ENCODE results near the gene DOC2B.
"Not testable (repeated sequence)": the region's sequence is repeated elsewhere in the genome, so short reads cannot be mapped to it uniquely, and the experiment has no call there.

Gene DOC2B

DNA sequence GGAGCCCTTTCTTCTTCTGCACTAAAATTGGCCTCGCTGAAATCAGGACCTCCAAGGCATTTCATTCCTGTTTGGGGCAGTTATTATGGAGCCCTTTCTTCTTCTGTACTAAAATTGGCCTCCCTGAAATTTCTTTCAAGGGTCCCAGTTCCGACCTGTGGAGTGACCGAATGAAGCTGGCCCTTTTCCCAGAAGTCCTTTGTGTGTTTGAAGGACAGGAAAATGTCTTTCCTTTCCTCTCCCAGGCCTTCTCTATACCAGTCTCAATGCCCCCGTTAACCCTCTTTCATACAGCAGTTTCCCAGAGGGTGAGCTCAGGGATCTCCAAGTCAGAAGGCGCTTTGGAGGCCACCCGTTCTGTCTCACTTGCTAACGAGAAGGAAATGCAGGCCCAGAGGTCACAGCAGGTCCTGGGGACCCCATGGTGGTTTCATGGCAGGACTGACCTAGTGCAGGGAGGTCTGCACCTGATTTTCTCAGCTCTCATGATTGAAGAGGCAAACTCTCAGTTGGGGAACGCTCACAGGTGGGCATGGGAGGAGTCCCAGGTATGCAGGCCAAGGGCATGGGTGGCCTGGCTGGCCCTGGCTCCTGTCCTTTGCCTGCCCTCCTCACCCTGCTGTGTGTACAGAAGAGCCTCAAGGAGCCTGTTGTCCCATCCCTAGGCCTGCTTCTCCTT is 37.1 kb upstream of the DOC2B start:
- TF ChIP-seq L3MBTL2 (conservative IDR thresholded peaks at IDR 0.05) (no peak), FOXK2 (IDR thresholded peaks at IDR 0.05) (no peak), ZNF384 (IDR thresholded peaks at IDR 0.05) (no peak), SP1 (IDR thresholded peaks at IDR 0.05) (no peak), FOXA1 (IDR thresholded peaks at IDR 0.05) (no peak), ARNT (IDR thresholded peaks at IDR 0.05) (no peak), FOXM1 (IDR thresholded peaks at IDR 0.05; ENCODE audit: borderline replicate concordance) (no peak)
- TF ChIP-seq, protein P1, sequence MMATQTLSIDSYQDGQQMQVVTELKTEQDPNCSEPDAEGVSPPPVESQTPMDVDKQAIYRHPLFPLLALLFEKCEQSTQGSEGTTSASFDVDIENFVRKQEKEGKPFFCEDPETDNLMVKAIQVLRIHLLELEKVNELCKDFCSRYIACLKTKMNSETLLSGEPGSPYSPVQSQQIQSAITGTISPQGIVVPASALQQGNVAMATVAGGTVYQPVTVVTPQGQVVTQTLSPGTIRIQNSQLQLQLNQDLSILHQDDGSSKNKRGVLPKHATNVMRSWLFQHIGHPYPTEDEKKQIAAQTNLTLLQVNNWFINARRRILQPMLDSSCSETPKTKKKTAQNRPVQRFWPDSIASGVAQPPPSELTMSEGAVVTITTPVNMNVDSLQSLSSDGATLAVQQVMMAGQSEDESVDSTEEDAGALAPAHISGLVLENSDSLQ (IDR thresholded peaks at IDR 0.05), result no peak
- POLR2A ChIA-PET, result no interaction called here
- DNase-seq (ENCODE audit: extremely low spot score), result no peak
- CTCF ChIA-PET, result no interaction called here

DNA sequence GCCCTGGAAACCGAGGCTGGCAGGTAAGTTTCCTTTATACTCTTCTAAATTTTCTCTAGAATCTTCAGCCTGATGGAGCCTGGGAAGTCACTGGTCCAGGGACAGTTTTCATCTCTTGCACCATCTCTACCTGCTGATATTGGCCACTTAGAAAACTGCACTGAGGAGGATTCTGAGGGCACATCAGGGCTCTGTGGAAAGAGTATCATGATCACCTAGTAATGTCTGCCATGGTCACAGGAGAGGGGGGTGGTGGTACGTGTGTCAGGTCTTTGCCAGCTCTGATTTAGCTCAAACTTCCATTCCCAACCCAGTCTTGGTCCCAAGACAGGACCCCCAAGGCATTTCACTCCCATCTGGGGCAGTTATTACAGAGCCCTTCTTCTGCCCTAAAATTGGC is 35.2 kb upstream of the DOC2B start:
- CTCF ChIA-PET, result interaction anchor here (0.5 kb wide), 1 partner anchor 43 kb away, joined by 3 read pairs; no protein-coding TSS in a partner anchor

DNA sequence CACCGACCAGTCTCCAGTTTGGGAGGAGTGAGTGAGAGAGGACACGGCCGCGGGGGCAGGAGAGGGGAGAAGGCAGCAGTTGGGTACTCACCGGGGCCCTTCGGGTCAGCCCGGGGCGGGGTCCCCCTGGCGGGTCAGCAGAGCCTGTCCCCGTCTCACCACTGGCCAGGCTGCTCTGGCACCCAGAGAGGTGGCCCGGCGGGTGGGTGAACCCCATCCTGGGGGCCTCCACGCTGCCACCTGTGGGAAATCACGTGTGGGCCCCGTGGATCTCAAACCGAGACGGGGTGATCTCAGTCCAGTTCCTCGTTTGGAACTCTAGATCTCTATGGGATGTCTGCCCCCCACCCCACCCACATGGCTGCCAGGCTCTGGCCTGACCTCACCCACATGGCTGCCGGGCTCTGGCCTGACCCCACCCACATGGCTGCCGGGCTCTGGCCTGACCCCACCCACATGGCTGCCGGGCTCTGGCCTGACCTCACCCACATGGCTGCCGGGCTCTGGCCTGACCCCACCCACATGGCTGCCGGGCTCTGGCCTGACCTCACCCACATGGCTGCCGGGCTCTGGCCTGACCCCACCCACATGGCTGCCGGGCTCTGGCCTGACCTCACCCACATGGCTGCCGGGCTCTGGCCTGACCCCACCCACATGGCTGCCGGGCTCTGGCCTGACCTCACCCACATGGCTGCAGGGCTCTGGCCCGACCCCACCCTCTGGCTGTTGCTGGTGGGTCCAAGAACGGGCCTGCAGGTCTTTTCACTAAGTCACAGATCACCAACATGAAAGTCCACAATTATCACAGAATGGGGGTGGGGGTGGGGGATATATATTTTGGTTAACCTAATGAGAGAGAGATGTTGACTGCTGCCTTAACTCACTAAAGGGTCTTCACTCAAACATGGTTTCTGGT is 34.4 kb upstream of the DOC2B start:
- CTCF ChIA-PET, result interaction anchor here (0.5 kb wide), 1 partner anchor 42 kb away, joined by 3 read pairs; no protein-coding TSS in a partner anchor
- POLR2A ChIA-PET; DNase-seq (ENCODE audit: extremely low spot score): not testable (repeated sequence)

More for the DNA sequence above, 35.2 kb upstream of the DOC2B start:
- TF ChIP-seq FOXM1 (IDR thresholded peaks at IDR 0.05; ENCODE audit: borderline replicate concordance) (no peak), TARDBP (IDR thresholded peaks at IDR 0.05) (no peak), ELF4 (IDR thresholded peaks at IDR 0.05) (no peak), HDGF (IDR thresholded peaks at IDR 0.05; ENCODE audit: borderline replicate concordance) (no peak), SP1 (IDR thresholded peaks at IDR 0.05) (no peak), L3MBTL2 (conservative IDR thresholded peaks at IDR 0.05) (no peak), NFRKB (IDR thresholded peaks at IDR 0.05) (no peak), CTBP1 (IDR thresholded peaks at IDR 0.05; ENCODE audit: borderline replicate concordance) (no peak), LEF1 (IDR thresholded peaks at IDR 0.05; ENCODE audit: borderline replicate concordance) (no peak), BHLHE40 (IDR thresholded peaks at IDR 0.05; ENCODE audit: borderline replicate concordance) (no peak), ARNT (IDR thresholded peaks at IDR 0.05) (no peak), FOXA1 (IDR thresholded peaks at IDR 0.05) (no peak), ZNF384 (IDR thresholded peaks at IDR 0.05) (no peak), FOXK2 (IDR thresholded peaks at IDR 0.05) (no peak)
- TF ChIP-seq, protein P1 (IDR thresholded peaks at IDR 0.05), result no peak
- no peak for DNase-seq (ENCODE audit: extremely low spot score)
- POLR2A ChIA-PET, result no interaction called here

DNA sequence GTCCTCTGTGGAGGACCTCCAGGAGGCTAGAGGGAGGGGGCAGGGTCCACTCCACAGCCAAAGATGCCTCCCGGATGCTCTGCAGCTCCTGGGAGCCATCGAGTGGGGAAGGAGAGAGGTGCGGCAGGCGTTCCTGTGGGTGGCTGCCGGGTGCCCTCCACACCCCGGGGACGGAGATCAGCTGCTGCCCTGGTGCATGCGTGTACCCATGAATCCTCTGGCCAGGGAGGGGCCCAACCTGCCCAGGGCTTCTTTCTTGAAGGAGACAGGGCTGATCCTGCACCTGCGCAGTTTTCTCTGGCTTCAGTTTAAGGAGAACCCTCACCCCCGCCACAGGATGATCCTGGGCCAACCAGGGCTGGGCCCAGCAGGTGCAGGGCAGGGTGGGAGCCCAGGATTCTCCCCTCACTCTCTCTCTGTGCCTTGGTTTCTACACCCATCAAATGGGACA is 33.5 kb upstream of the DOC2B start:
- CTCF ChIA-PET, result no interaction called here
- POLR2A ChIA-PET, result no interaction called here
- DNase-seq (ENCODE audit: extremely low spot score), result no peak
- TF ChIP-seq LEF1 (IDR thresholded peaks at IDR 0.05; ENCODE audit: borderline replicate concordance), result no peak
- no peak for TF ChIP-seq BHLHE40 (IDR thresholded peaks at IDR 0.05; ENCODE audit: borderline replicate concordance)
- no peak for TF ChIP-seq CTBP1 (IDR thresholded peaks at IDR 0.05; ENCODE audit: borderline replicate concordance)

DNA sequence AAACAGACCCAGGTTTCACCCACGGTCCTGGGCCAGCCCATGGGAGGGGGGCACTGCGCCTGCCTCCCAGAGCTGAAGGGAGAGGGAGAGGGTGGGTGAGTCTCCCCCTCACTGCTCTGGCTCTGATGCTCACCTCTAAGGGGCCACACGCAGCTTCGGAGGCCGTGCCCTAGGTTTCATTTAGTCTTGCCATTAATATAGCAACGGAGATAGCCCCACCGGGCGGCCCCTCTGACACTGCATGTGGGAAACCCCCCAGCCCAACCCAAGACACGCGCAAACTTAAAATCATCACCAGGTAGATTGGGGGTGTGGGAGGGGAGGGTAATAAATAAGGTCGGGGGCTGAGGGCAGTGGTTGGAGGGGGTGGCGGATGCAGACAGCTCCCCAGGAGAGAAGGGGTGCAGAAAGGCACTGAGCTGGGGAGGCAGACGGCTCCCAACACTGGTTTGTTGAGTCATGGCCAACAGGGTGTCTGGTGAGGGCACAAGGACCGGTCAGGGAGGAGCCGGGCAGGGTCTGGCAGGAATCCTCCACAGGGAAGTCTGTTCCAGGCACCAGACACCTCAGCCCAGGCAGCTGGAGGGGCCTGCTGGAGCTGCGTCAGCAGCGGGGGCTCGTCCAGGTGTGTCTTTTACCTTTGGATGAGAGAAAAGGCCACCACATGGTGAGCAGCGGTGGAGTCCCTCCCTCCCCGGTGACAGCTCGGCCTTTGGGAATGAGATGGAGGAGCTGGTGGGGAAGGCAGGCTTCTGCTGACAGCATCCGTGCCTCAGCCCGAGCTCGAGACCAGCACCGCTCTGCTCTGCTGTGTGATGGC is 32.0 kb upstream of the DOC2B start:
- no peak for DNase-seq (ENCODE audit: extremely low spot score)
- ChIA-PET CTCF (no interaction called here), POLR2A (no interaction called here)
- TF ChIP-seq L3MBTL2 (conservative IDR thresholded peaks at IDR 0.05) (no peak), BHLHE40 (IDR thresholded peaks at IDR 0.05; ENCODE audit: borderline replicate concordance) (no peak), TARDBP (IDR thresholded peaks at IDR 0.05) (no peak), LEF1 (IDR thresholded peaks at IDR 0.05; ENCODE audit: borderline replicate concordance) (no peak), CTBP1 (IDR thresholded peaks at IDR 0.05; ENCODE audit: borderline replicate concordance) (no peak), ARNT (IDR thresholded peaks at IDR 0.05) (no peak), ELF4 (IDR thresholded peaks at IDR 0.05) (no peak), FOXM1 (IDR thresholded peaks at IDR 0.05; ENCODE audit: borderline replicate concordance) (no peak), NFRKB (IDR thresholded peaks at IDR 0.05) (no peak), HDGF (IDR thresholded peaks at IDR 0.05; ENCODE audit: borderline replicate concordance) (no peak), ZNF384 (IDR thresholded peaks at IDR 0.05) (no peak), SP1 (IDR thresholded peaks at IDR 0.05) (no peak)
- TF ChIP-seq, protein P1 (IDR thresholded peaks at IDR 0.05), result no peak

DNA sequence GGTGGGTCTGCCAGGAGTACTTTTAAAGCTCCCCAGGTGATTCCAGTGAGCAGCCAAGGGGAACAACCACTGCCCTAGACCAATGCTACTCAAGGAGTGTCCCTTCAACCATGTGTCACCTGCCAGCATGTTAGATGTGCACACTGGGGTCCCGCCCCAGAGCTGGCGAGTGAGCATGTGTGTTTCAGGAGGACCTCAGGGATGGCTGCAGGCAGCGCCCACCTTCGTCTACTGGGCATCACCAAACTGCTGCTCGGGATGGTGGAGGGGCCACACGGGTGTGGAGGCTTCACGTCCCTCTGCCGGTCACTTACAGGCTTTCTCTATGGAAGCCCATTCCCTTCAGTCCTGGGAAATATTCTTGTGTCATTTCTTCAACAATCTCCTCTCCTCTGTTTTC is 29.0 kb upstream of the DOC2B start:
- ChIA-PET CTCF (no interaction called here), POLR2A (no interaction called here)
- TF ChIP-seq CTBP1 (IDR thresholded peaks at IDR 0.05; ENCODE audit: borderline replicate concordance), result no peak
- TF ChIP-seq BHLHE40 (IDR thresholded peaks at IDR 0.05; ENCODE audit: borderline replicate concordance), result no peak
- no peak for TF ChIP-seq LEF1 (IDR thresholded peaks at IDR 0.05; ENCODE audit: borderline replicate concordance)
- TF ChIP-seq SP1 (IDR thresholded peaks at IDR 0.05), result no peak
- no peak for TF ChIP-seq TARDBP (IDR thresholded peaks at IDR 0.05)
- TF ChIP-seq FOXM1 (IDR thresholded peaks at IDR 0.05; ENCODE audit: borderline replicate concordance), result no peak
- TF ChIP-seq, protein P1 (IDR thresholded peaks at IDR 0.05), result no peak
- TF ChIP-seq FOXK2 (IDR thresholded peaks at IDR 0.05), result no peak
- TF ChIP-seq ZNF384 (IDR thresholded peaks at IDR 0.05), result no peak
- no peak for TF ChIP-seq SUZ12 (IDR thresholded peaks at IDR 0.05)
- TF ChIP-seq HDGF (IDR thresholded peaks at IDR 0.05; ENCODE audit: borderline replicate concordance), result no peak
- TF ChIP-seq FOXA1 (IDR thresholded peaks at IDR 0.05), result no peak
- TF ChIP-seq ELF4 (IDR thresholded peaks at IDR 0.05), result no peak
- TF ChIP-seq L3MBTL2 (conservative IDR thresholded peaks at IDR 0.05), result no peak
- TF ChIP-seq ARNT (IDR thresholded peaks at IDR 0.05), result no peak
- TF ChIP-seq NFRKB (IDR thresholded peaks at IDR 0.05), result no peak
- DNase-seq (ENCODE audit: extremely low spot score), result no peak
